ENCODE results near the gene SPANXD.
"Not testable (repeated sequence)": the region's sequence is repeated elsewhere in the genome, so short reads cannot be mapped to it uniquely, and the experiment has no call there.

Gene SPANXD, protein sequence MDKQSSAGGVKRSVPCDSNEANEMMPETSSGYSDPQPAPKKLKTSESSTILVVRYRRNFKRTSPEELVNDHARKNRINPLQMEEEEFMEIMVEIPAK

GRCh38 chrX:141698639-141699038 lies at the start of gene SPANXD:
SPANXD (minus strand) TSS chrX:141698739; CDS start chrX:141698405, 334 bp downstream.
- not testable (repeated sequence) for FAIRE-seq; DNase-seq (ENCODE audit: extremely low spot score, insufficient read length, low read depth)

GRCh38 chrX:141742666-141743065 lies 44.1 kb upstream of the SPANXD start:
- FAIRE-seq: no peak
- DNase-seq (ENCODE audit: extremely low spot score, insufficient read length, low read depth): no peak

DNA sequence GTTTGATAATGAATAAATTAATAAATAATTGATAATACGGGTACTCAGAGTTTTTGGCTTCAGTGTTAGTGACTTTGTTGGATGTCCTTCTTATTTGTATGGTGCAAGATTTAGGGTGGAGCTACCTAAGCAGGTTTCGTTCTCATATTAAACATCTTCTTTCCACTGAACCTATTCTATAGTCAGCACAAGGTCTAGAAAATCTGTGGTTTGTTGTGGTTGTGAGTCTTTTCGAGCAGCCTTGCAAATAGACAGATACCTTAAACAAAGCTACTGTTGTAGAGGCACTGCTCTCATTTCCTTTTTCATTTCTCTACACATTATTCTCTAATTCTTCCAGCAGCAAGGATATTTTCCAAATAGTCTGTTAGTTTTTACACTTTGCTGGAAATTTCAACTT lies 38.1 kb upstream of the SPANXD start:
- no peak for FAIRE-seq

GRCh38 chrX:141733371-141733770 lies 34.8 kb upstream of the SPANXD start:
- no peak for FAIRE-seq
- DNase-seq (ENCODE audit: extremely low spot score, insufficient read length, low read depth): no peak

More for the DNA sequence above, 38.1 kb upstream of the SPANXD start:
- no peak for DNase-seq (ENCODE audit: extremely low spot score, insufficient read length, low read depth)

GRCh38 chrX:141732031-141732430 lies 33.5 kb upstream of the SPANXD start:
- no peak for FAIRE-seq
- DNase-seq (ENCODE audit: extremely low spot score, insufficient read length, low read depth): no peak

DNA sequence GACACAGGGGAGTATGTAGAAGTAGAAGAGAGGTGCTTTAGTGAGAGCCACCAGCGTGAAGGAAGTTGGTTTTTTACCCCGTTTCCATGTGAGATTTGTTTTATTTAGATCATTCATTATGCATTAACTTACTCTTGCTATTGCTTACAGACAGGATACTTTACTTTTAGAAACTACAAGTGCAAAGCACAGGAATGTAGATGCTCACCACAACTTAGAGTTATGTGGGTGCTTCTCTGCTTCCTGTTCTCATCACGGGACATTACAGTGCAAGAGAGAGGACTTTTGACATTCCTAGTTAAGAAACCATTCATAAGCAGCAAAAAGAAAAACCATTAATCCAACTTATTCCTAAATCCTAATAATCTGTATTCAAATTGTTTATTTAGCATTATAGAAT lies 25.6 kb upstream of the SPANXD start:
- DNase-seq (ENCODE audit: extremely low spot score, insufficient read length, low read depth) (no peak), FAIRE-seq (no peak)

- FAIRE-seq: no peak
Measured at GRCh38 chrX:141714680-141715079, 16.1 kb upstream of the SPANXD start.

GRCh38 chrX:141701072-141701471 lies 2.5 kb upstream of the SPANXD start:
- FAIRE-seq (no peak), DNase-seq (ENCODE audit: extremely low spot score, insufficient read length, low read depth) (no peak)

More at GRCh38 chrX:141714680-141715079, 16.1 kb upstream of the SPANXD start:
- DNase-seq (ENCODE audit: extremely low spot score, insufficient read length, low read depth): no peak

DNA sequence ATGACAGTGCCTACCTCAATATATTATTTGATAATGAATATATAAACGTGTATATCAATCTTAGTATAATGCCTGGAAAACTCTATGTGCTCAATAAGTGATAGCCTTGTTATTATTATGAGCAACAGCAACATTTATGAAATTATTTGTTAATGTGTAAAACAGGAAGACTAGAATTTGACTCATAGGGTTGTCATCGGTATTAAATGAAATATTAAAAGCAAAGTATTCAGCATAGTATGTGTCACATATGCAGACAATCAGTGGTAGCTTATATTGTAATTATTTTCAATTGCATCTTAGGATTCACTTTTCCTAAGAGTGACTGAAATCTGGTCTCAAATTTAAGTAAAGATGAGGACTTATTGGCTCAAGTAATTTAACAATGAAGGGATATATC lies 24.6 kb downstream of the SPANXD start:
- FAIRE-seq: no peak
- DNase-seq (ENCODE audit: extremely low spot score, insufficient read length, low read depth): no peak

DNA sequence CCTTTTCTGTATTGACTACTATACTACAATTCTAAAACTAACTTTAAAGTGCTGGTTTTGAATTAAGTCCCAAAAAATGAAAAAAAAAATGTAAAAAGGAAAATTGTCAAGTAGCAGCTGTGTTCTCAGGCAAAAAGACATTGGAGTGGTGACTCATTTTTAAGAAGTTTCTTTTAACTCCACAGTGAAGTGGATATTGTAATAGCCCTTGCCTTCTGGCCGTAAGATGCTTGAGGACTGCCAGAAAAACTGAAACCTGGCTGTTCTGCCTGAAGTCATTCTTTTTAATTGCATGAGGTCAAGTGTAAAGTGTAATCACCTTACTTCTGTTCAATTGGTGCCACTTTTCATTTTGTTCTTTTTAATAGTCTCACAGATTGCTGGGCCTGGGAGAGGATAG lies 28.9 kb downstream of the SPANXD start:
- FAIRE-seq (no peak), DNase-seq (ENCODE audit: extremely low spot score, insufficient read length, low read depth) (no peak)

DNA sequence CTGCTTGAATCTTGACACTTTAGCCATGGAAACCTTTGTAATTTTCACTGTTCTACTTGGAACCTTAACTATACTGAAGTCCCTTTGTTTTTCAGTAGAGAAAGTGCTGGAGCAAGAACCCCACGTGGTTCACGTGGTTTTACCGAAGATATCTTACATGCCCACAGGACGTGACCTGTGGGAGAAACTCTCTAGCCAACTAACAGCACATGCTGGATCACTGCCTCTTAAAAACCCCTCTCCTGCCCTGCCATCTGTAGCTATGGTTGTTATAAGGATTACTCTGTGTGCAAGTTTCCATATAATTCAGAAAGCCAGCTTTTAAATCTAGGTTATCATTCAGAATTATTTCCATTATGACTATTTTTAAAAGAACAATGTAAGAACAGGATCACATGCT lies 30.2 kb downstream of the SPANXD start:
- no peak for FAIRE-seq
- DNase-seq (ENCODE audit: extremely low spot score, insufficient read length, low read depth): no peak

DNA sequence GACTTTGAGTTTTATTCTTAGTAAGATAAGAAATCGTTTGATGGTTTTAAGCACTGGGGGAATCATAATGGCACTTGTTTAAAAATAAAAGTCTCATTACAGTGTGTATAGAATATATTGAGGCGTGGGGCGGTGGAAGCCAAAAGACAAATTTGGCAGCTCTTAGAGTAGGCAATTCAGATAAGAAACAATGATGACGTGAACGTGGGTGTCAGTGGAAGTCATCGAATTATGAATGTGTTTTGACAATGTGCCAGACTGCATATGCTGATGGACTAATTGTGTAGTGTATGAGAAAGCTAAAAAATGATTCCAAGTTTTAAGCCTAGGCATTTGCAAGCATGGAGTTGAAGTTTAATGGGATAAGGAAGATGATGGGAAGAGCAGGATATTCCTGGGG lies 35.8 kb downstream of the SPANXD start:
- FAIRE-seq (no peak), DNase-seq (ENCODE audit: extremely low spot score, insufficient read length, low read depth) (no peak)

GRCh38 chrX:141652286-141652685 lies 46.3 kb downstream of the SPANXD start:
- FAIRE-seq (no peak), DNase-seq (ENCODE audit: extremely low spot score, insufficient read length, low read depth) (no peak)
